Left ventricle myocardium inferior (tissue), 1 donor: Measurements from ENCODE around the gene BYSL. TPM values are rescaled to one million over a fixed set of nuclear protein-coding genes. Genes with fewer than 3 reads are reported as not detected.

Experiments used
- DNase-seq: peaks from one replicate; pipeline ENCODE4 v3.0.0-alpha.2; 2020
- H3K27ac ChIP-seq: fragments of 200-600 bp; replicated peaks from 2 replicates; pipeline ENCODE4 v1.8.0; 2021
- H3K27me3 ChIP-seq: fragments of 200-600 bp; 2 replicates; pipeline ENCODE4 v1.8.0; 2021; ENCODE audit warnings: low read depth
- H3K36me3 ChIP-seq: fragments of 200-600 bp; 2 replicates; pipeline ENCODE4 v1.8.0; 2021
- H3K4me1 ChIP-seq: fragments of 200-600 bp; 2 replicates; pipeline ENCODE4 v1.8.0; 2021
- H3K4me3 ChIP-seq: fragments of 200-600 bp; 2 replicates; pipeline ENCODE4 v1.8.0; 2021; ENCODE audit warnings: mild to moderate bottlenecking, moderate library complexity
- H3K9me3 ChIP-seq: fragments of 200-600 bp; replicated peaks from 2 replicates; pipeline ENCODE4 v1.8.0; 2021
- CTCF ChIP-seq: fragments of 200-600 bp; IDR thresholded peaks from 2 replicates; pipeline ENCODE4 v1.8.0; 2021; ENCODE audit warnings: antibody characterized with exemption, mild to moderate bottlenecking, borderline replicate concordance
- intact Hi-C: fragments of 100-400 bp; cut with micrococcal nuclease; formaldehyde crosslinking; loops from one replicate; pipeline ENCODE4 v1.11.0; 2022
- total RNA-seq: library from RNA; stranded (reverse); fragmentation: NEBNext Ultra II Directional; extraction: Animal tissue kit (Norgen Biotek cat#: 25700); gene quantifications from one replicate; pipeline ENCODE4 v1.2.1, GENCODE V29; 2021
- donor health status: DM: no; HTN: yes; CAD: no; lungs with severe emphysema.

BYSL gene
- total RNA-seq, 1 donor from 2014 or later: 9.0 TPM

- Histone ChIP-seq H3K36me3 (no peaks in the 10 kb centered on the region), H3K9me3 (no peaks in the 10 kb centered on the region), H3K4me3 (no peak overlapping the region), H3K27me3 (no peaks in the 10 kb centered on the region), H3K27ac (no peak overlapping the region), H3K4me1 (peaks cover 28% of the 10 kb centered on the region)
- intact Hi-C loops: no loop called here
- TF ChIP-seq CTCF: no peak
- no peak for DNase-seq
These were observed 28.3 kb upstream of the BYSL start for GRCh38 chr6:41892921-41893564.

DNA sequence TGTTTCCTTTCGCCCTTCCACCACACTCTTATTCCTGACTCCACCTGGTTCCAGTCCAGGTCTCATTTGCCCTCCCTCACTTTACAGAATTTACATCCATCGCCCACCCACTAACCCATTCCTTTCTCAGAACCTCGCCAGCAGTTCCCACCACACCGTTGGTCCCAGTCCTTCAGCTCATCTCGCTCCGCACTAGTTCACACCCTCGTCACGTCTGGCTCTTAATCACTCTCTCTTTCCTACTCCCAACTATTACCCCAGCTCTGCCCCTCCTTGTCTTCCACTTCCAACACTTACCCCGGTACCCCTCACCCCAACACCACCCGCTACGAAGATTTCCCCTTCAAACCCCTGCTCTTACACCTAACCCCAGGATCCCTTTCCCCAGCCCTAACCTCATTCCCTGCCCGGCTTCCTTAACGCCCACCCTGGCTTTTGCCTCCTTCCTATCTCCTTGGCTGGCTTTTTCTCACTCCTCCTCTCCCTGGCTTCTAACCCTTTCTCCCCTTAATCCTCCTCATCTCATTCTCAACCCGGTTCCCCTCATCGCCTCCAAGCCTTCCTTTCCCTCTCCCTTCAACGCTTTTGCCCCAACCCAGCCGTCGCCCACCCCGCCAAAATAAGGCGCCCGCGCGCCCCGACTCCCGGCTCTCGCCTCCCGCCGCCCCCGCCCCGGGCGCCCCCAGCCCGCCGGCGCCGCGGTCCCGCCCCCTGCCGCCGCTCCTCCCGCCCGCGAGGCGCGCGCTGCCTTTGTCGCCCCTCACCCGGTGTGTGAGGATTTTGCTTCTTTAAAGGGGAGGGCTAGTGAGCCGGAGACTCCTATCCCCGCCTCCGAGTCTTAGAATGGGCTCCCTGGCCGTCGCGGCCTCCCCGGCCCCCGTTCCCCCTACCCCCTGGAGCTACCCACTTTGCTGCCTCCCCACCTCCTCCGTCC is 26.7 kb upstream of the BYSL start:
- peaks cover 30% of the 10 kb centered on the region for H3K4me1 ChIP-seq
- no peaks in the 10 kb centered on the region for H3K27me3 ChIP-seq
- H3K4me3 ChIP-seq: peak overlapping the region; percentile 82
- no peak for DNase-seq
- no peaks in the 10 kb centered on the region for H3K9me3 ChIP-seq
- H3K27ac ChIP-seq: peak overlapping the region; percentile 83
- intact Hi-C loops: no loop called here
- no peaks in the 10 kb centered on the region for H3K36me3 ChIP-seq
- no peak for TF ChIP-seq CTCF

GRCh38 chr6:41895300-41896233 is 25.7 kb upstream of the BYSL start, which contains the start of gene USP49:
USP49 (minus strand) TSS chr6:41895375; CDS start chr6:41806983, 88,392 bp downstream.
- Histone ChIP-seq H3K27me3 (no peaks in the 10 kb centered on the region), H3K9me3 (no peaks in the 10 kb centered on the region), H3K27ac (peak within 1 kb of the TSS; percentile 83), H3K36me3 (no peaks in the 10 kb centered on the region), H3K4me3 (peak within 1 kb of the TSS; percentile 82), H3K4me1 (peaks cover 30% of the 10 kb centered on the region)
- peak; percentile 91 for DNase-seq
- no peak for TF ChIP-seq CTCF
- intact Hi-C loops: no loop called here

DNA sequence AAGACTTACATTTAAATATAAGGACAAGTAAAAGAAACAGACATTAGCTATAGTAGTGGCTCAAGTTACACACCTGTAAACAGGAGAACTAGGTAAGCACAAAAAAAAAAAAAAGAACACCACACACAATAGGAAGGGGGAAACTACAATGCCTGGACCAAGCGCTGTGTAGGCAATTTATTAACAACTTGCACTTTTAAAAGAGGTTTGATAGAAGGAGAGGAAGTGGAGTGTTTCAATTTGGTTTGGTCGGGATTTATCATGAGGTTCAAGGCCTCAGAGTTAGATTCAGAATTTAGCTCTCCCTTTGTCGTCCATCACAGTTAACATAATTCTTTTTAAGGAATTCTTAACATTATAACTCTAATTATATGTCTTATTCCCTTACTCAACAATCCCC is 25.0 kb upstream of the BYSL start:
- no peaks in the 10 kb centered on the region for H3K9me3 ChIP-seq
- DNase-seq: no peak
- H3K4me3 ChIP-seq: peak overlapping the region; percentile 82
- H3K27me3 ChIP-seq: no peaks in the 10 kb centered on the region
- TF ChIP-seq CTCF: no peak
- peaks cover 30% of the 10 kb centered on the region for H3K4me1 ChIP-seq
- intact Hi-C loops: no loop called here
- H3K36me3 ChIP-seq: no peaks in the 10 kb centered on the region
- H3K27ac ChIP-seq: peak overlapping the region; percentile 83

- no peak for TF ChIP-seq CTCF
- DNase-seq: no peak
- Histone ChIP-seq H3K27me3 (no peaks in the 10 kb centered on the region), H3K9me3 (no peaks in the 10 kb centered on the region), H3K27ac (no peak overlapping the region), H3K36me3 (peaks cover 14% of the 10 kb centered on the region), H3K4me1 (peaks cover 19% of the 10 kb centered on the region), H3K4me3 (no peak overlapping the region)
- intact Hi-C loops: no loop called here
These were observed 20.4 kb upstream of the BYSL start for GRCh38 chr6:41900861-41901260.
